NT2/D1 (cell line): ENCODE data around the gene NAPB.

Experiments used
- SUZ12 ChIP-seq: IDR thresholded peaks from 2 replicates; pipeline ENCODE4 v1.6.1; 2011; ENCODE audit not compliant: insufficient read length, insufficient read depth; ENCODE audit errors: extremely low read depth
- YY1 ChIP-seq: IDR thresholded peaks from 2 replicates; pipeline ENCODE4 v1.6.1; 2011; ENCODE audit not compliant: insufficient read length, insufficient read depth

DNA sequence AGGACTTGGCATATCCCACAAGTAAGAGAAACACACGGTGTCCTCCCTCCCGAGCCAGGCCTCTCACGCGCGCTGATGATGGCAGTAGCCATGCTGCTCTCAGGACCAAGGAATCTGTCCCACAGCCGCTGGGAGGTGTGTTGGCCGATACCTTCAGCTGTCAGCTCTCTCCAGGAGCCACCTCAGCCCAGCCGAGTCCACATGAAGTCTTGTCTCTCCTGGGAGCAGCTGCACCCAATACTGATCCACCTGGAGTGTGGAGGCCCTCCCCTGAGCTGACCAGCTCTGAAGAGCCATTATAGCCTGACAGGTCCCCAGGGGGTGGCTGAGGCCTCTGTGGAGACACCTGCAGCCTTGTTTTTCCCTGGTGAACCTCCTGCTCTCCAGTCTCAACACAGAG lies 94.5 kb downstream of the NAPB start:
- no peak for TF ChIP-seq SUZ12
- no peak for TF ChIP-seq YY1
